Stimulated activated CD8-positive, alpha-beta memory T cell treated with anti-CD3 and anti-CD28 coated beads, Interleukin-7, amount 100 ng/mL, for 24 hours (primary cell): ENCODE results near the gene CCDC13.

ENCODE experiments used
- DNase-seq: peaks from one replicate; pipeline ENCODE4 v3.0.0-alpha.2; 2020; ENCODE audit warnings: low read depth

CCDC13 gene

DNA sequence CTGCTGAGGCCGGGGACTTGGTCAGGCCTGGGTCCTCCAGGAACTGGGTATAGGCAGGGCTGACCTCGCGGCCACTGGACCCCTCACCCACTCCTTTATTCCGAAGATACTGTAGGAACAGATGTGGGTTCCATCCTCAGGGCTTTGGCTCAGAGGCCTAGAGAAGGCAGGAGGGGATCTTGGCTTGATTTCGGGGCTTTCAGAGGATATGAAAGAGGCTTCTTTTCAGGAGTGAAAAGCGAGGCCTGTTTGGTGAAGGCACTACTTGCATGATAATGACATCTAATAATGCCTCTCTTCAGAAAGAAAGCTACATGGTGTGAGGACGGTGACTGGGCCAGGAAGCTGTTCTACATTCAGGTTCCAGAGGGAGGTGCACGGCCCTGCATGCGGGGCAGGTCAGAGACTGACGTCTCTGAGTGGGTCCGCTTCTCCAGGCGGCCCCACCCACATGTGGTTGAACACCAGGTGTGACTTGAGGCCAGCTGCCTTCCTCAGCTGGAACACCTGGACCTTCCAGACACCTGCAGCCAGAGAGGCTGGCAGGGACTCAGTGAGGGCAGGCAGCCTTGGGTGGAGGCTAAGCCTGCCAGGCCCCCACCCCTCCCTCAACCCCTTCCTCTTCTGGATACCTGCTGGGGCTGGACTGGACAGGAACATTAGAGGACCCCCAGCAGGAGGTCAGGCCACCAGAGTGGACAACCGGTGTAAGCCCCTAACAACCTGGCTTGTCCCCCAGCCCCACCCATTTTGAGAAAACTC lies 39.4 kb downstream of the CCDC13 start:
- no peak for DNase-seq

DNA sequence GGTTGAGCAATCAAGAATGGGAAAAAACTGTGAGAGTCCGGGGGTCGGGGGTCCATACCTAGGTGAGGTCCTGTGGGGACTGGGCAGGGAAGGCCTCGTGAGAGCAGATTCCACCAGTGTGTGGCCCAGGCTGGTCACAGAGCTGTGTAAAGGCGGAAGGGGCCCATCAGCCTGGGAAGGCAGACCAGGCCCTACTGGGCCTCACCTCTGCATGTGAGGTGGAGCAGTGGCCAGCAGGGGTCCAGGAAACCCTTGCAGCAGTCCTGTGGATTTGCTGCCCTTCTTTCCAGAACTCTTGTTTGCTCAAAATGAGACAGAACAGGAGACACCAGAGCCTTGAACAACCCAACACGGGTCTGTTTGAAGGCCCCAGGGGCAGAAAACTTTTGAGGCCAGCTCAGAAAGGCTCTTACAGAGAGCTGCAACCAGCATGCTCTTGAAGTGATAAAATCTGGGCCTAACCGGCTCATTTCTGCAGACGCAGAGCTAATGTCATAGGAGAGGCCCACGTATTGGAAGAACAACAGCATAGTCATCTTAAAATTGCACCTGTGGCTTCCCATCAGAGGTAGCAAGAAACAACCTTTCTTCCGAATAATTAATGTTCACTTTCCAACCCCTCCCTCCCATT lies 40.1 kb downstream of the CCDC13 start:
- no peak for DNase-seq

DNA sequence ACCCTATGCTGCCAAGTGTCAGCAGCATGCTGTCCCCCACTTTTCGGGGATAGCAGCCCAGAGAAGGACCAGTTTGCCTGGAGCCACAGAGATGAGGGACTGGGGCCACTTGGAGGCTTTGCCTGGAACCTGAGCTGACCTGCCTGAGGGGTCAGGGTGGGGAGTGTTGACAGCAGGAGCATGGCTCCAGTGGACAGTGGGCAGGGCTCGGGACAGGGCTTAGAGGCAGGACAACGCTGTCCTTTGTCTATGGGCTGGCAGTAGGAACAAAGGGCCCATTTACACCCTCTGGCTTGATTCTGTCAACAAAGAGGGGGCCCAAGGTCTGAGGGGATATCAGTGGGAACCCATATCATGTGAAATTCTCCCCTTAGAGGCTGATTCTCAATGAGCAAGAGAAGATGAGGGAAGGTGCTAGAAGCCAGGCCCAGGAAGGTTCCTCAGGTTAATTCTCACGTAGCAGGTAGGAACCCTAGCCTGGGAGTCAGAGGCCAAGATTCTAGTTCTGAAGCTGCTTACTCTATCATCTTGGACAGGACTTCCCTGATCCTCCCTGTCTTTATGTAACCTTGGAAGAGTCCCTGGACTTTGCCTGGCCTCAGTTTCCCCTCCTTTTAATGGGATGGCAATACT lies 40.7 kb downstream of the CCDC13 start:
- no peak for DNase-seq

DNA sequence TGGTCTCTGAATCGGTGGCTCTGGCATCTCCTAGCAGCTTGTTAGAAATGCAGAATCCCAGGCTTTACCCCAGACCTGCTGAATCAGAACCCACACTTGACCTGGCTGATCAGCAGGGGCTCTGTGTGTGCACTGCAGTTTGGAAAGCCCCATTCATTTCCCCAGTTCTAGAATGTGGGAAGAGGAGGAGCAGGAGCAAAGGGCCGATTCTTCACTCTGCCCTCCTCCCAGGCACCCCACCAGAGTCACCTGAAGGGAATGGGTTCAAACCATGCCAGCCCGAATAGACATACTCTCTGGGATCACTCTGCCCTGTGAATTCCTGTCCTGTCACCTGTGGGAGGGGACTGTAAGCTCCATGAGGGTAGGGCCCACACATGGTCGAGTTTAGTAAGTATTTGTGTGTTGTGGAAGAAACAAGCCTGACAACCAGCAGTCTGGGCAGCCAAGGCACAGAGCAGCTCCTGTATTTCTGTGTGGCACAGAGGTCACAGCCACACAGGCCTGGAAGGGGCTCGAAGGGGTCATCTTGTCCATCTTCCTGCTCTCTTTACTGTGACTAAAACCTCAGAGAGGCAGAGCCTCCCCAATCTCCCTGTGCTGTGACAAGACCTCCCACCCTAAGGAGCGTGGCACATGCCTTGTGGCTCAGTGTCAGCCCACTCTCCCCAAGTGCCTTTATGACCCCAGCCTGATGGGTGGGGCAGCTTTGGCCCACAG lies 41.4 kb downstream of the CCDC13 start:
- no peak for DNase-seq

DNA sequence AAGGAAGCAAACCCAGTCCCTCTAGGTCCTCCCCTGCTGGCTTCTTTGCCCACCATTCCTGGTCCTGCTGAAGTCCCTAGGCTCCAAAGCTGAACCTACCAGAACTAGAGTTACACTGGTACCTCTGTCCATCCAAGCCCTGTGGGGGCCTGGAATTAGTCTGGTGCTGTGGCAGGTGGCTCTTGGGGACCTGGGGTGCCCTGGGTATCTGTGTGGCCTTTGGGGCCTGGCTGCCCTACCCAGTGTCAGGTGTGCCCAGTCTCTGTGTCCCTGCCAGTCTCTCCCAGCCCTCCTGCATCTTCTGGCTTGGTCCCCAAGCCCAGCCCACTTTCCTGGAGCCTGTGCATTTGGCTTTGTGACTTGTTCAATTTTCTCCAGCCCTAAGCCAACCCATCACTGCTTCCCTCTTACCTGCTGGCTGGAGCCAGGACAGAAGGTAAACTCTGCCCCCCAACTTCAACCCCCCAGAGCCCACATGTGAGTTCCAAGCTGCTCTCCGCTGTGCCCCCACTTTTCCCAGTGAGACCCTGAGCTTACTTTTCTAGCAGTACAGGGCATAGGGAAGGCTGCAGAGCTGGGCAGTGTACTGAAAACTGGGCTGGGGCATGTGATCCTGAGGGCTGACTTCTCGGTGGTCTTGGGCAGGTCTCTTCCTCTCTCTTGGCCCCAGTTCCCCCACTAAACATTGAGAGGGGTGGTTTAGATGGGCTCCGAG lies 42.2 kb downstream of the CCDC13 start:
- no peak for DNase-seq

DNA sequence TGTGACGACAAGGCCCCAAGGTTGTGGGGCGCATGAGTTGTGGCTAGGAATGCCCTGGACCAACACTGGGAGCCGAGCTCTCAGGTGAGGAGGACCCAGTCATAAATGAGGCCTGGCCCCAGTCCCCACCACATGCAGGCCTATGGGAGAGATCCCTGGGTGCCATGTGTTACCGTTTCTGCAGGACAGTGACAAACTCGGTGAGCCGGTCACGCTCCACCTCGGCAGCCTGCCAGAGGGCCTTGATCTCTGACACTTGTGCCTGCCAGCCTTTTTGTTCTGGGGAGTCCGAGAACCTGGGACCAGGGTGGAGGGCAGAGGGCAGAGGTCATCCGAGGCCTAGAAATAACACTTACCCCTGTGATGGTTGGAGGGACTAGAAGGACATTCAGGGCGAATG lies 42.8 kb downstream of the CCDC13 start:
- no peak for DNase-seq

DNA sequence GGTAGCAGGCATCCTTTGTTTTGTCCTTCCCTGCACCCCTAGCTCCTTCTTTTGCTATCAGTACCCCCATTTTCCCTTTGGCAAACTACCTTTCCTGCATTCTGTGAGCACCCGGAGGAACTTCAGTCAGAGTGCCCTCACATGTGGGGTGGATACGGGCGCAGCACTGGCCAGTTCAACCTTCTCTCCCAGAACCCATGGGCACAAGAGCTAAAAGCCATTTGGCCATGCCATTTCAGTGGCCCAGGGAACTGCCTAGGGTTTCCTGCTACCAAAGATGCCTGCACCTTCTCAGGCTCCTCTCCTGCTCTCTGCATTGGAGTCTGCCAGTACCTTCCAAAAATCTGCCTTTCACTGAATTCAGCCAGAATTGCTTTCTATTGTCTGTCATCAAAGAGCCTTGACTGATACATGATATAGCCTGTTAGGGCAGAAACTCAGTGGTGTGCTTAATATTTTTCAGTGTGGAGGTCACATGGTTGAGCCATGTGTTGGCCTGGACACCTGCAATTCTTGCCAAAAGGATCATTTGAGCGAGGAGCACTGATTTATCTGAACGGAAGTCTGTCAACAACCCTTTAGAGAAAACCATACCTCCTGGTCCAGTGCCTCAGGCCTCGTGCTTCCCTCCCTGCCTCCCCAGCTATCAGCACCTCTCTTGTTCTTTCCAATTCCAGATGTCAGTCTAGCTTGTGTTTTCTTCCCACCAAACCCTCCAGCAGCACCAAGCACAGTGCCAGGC lies 43.5 kb downstream of the CCDC13 start:
- DNase-seq, result no peak

DNA sequence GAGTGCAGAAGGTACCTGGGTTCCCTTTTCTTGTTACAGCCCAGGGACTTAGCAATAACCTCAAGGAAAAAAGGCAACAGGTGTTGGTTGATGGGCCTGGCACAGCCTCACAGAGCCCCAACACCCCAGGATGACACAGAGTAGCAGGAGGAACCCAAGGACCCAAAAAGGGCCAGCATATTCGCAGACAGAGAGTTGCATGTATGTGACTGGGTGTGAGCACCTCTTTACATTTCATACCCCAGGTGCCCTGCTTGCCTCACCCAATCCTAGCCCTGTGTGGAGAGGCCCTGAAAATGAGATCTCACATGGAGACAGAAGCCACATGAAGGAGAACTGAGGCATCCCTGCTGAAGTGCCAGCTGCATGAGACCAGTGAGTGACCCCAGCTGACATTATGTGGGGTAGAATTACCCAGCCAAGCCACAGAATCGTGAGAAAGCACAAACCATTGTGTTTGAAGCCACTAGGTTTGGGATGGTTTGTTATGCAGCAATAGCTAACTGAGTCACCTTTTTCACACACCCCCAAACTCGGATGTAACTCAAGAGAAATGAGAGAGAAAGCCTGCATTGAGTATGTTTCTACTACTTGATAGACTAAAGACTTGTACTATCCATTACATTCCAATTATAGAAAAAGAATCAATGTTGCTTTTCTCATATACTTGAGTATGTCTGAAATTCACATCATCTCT lies 44.2 kb downstream of the CCDC13 start:
- DNase-seq, result no peak

DNA sequence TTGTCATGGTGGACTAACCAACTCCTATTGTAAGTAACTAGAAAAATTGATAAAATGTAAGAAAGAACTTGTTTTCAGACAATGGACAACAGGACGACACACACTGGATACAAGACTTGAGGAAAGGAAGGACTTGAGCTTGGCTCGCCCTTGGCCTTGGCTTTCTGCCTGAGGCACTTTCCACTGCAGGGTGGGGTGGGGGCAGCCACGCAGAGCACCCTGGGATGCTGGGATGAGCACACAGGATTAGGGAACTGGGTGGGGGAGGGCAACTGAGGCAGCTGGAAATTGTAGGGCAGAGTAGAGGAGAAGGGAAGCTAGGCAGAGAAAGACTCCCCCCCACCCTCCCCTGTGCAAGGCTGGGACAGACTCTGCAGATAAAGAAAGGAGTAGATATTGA lies 45.0 kb downstream of the CCDC13 start:
- DNase-seq, result no peak

DNA sequence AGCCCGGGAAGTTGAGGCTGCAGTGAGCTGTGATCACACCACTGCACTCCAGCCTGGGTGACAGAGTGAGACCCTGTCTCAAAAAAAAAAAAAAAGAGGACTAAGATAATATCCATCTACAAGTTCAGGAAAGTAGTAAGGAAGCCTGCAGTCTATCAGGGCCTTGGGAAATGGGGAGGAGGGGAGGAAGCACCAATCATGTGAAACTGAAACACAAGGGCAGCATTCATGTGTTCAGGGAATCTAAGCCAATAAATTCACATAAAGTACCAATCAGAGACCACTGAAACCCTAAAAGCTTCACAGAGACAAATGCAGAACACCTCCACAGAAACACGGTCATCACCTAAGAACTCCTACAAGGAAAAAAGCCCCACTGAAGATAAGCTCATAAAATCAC lies 47.6 kb downstream of the CCDC13 start:
- no peak for DNase-seq

DNA sequence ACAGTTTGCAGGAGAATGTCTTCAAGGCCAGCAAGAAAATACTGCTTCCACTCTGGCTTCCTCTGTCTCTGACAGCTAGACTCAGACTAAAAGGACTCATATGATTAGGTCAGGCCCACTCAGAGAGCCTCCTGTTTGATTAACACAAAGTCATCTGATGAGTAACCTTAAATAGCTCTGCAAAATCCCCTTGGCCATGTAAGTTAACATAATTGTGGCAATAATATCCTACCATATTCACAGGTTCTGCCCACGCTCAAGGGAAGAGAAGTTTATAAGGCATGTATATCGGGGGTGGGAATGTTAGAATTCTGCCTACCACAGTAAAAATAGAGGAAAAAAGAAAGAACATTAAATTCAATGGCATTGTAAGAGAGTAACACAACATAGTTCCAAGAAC lies 49.8 kb downstream of the CCDC13 start:
- no peak for DNase-seq
